HepG2 (cell line): ENCODE results near the gene BCL2. TPM values are rescaled to one million over a fixed set of nuclear protein-coding genes. Genes with fewer than 3 reads are reported as not detected.

Experiments
- ATAC-seq: fragments of 200-7000 bp; cut with Tn5 transposase; 3 replicates; pipeline ENCODE4 v1.9.1; 2020; ENCODE audit warnings: mild to moderate bottlenecking, moderate library complexity
- BruUV-seq: library from RNA; stranded (reverse); fragments of 400-500 nt; replicated peaks from 2 replicates; lab custom pipeline; 2021; lab: Mats Ljungman, UMichigan
- CTCF ChIA-PET: fragments of 300-600 bp; formaldehyde crosslinking; extraction: SDS; loops from one replicate; lab custom pipeline; 2021; ENCODE audit warnings: low total read pairs, inconsistent platforms, low intra/inter-chr PET ratio; lab: Yijun Ruan, JAX
- POLR2A ChIA-PET: fragments of 350-600 bp; sonication (Branson Sonifier 250); formaldehyde crosslinking; loops from one replicate; lab custom pipeline; 2020; ENCODE audit warnings: antibody characterized with exemption, inconsistent platforms; lab: Yijun Ruan, JAX
- DNase-seq: peaks from one replicate; pipeline ENCODE4 v3.0.0-alpha.2; 2015; ENCODE audit warnings: low spot score
- FAIRE-seq: peaks from 3 replicates; lab custom pipeline; 2011; peaks lifted over from hg19 to GRCh38; lab: Jason Lieb, UNC
- H2AFZ ChIP-seq: one replicate; pipeline ENCODE4 v1.6.1; 2011; ENCODE audit warnings: low read length, inconsistent platforms
- H3K27ac ChIP-seq: fragments of 300-600 bp; 3 replicates; pipeline ENCODE4 v1.8.0; 2011; ENCODE audit warnings: mixed run types, mild to moderate bottlenecking, mixed read lengths, low read length, inconsistent platforms; ENCODE audit not compliant: insufficient read depth; ENCODE audit errors: extremely low read length
- H3K27me3 ChIP-seq, 2 experiments: fragments of 200-600 bp in 1 of 2; 2 replicates in 1 of 2; 3 replicates in 1 of 2; pipeline versions ENCODE4 v1.6.0 to v1.8.0; 2011; ENCODE audit warnings: low read length in 2 of 2, mild to moderate bottlenecking in 2 of 2, moderate library complexity in 2 of 2, inconsistent platforms in 1 of 2; ENCODE audit not compliant: insufficient read depth in 2 of 2, control insufficient read depth in 1 of 2
- H3K36me3 ChIP-seq, 2 experiments: fragments of 200-600 bp in 1 of 2; replicated peaks in 1 of 2; 2 replicates in 1 of 2; 3 replicates in 1 of 2; pipeline versions ENCODE4 v1.5.1 to v1.8.0; 2011; ENCODE audit warnings: low read length in 2 of 2, inconsistent platforms in 1 of 2; ENCODE audit not compliant: insufficient read depth in 2 of 2, control insufficient read depth in 1 of 2
- H3K4me1 ChIP-seq: 2 replicates; pipeline ENCODE4 v1.5.1; 2012; ENCODE audit warnings: low read length, inconsistent platforms; ENCODE audit not compliant: insufficient read depth
- H3K4me2 ChIP-seq: 2 replicates; pipeline ENCODE4 v1.6.0; 2011; ENCODE audit warnings: low read depth, low read length, inconsistent platforms
- H3K4me3 ChIP-seq, 3 experiments: fragments of 200-600 bp in 1 of 3; sonication (generic), shearing (Covaris generic) in 1 of 3; replicated peaks in 1 of 3; 2 replicates each; pipeline ENCODE4 v1.5.1; 2011 to 2016; ENCODE audit warnings: low read length in 3 of 3, inconsistent platforms in 2 of 3, low read depth in 2 of 3, mild to moderate bottlenecking in 2 of 3, control low read depth in 1 of 3, mixed read lengths in 1 of 3; ENCODE audit not compliant: insufficient read depth in 1 of 3
- H3K79me2 ChIP-seq: one replicate; pipeline ENCODE4 v1.6.1; 2011; ENCODE audit warnings: low read length, inconsistent platforms; ENCODE audit not compliant: insufficient read depth
- H3K9ac ChIP-seq: 2 replicates; pipeline ENCODE4 v1.6.0; 2011; ENCODE audit warnings: mild to moderate bottlenecking, low read depth, low read length, inconsistent platforms; ENCODE audit not compliant: insufficient read depth
- H3K9me3 ChIP-seq: 2 replicates; pipeline ENCODE4 v1.5.1; 2012; ENCODE audit warnings: mild to moderate bottlenecking, low read length
- H4K20me1 ChIP-seq: 2 replicates; pipeline ENCODE4 v1.6.0; 2011; ENCODE audit warnings: inconsistent platforms, mild to moderate bottlenecking, low read length, moderate library complexity; ENCODE audit not compliant: insufficient read depth
- BCL6 ChIP-seq: IDR thresholded peaks from 2 replicates; pipeline ENCODE4 v1.6.1; 2016; ENCODE audit warnings: missing genetic modification reagents, missing compliant biosample characterization
- BRD4 ChIP-seq: sonication (generic); formaldehyde crosslinking; IDR thresholded peaks from 2 replicates; pipeline ENCODE4 v1.4.0; 2020; ENCODE audit warnings: missing genetic modification reagents
- IKZF4 ChIP-seq: sonication (generic); formaldehyde crosslinking; IDR thresholded peaks from 2 replicates; pipeline ENCODE4 v1.5.1; 2020; ENCODE audit warnings: borderline replicate concordance, mild to moderate bottlenecking, low read depth, missing genetic modification reagents; ENCODE audit errors: not compliant biosample characterization
- MATR3 ChIP-seq: sonication (generic); formaldehyde crosslinking; IDR thresholded peaks from 2 replicates; pipeline ENCODE4 v1.4.0; 2020; ENCODE audit warnings: missing genetic modification reagents
- POGZ ChIP-seq: sonication (generic); formaldehyde crosslinking; IDR thresholded peaks from 2 replicates; pipeline ENCODE4 v1.4.0; 2020; ENCODE audit warnings: mild to moderate bottlenecking, missing genetic modification reagents
- XRCC5 ChIP-seq: fragments of 200-400 bp; formaldehyde crosslinking; optimal IDR thresholded peaks from 2 replicates; pipeline ENCODE3; 2017; ENCODE audit warnings: mild to moderate bottlenecking, low read length
- ZNF569 ChIP-seq: sonication (generic); formaldehyde crosslinking; IDR thresholded peaks from 2 replicates; pipeline ENCODE4 v1.5.0; 2020; ENCODE audit warnings: mild to moderate bottlenecking, missing genetic modification reagents, moderate library complexity, borderline replicate concordance
- ZNF691 ChIP-seq: sonication (generic); formaldehyde crosslinking; IDR thresholded peaks from 2 replicates; pipeline ENCODE4 v1.4.0; 2020; ENCODE audit warnings: missing genetic modification reagents, low read depth, mild to moderate bottlenecking, borderline replicate concordance
- ZNF713 ChIP-seq: sonication (generic); formaldehyde crosslinking; IDR thresholded peaks from 2 replicates; pipeline ENCODE4 v1.4.0; 2020; ENCODE audit warnings: mild to moderate bottlenecking, missing genetic modification reagents
- WGBS: methylation state at CpG from one replicate; pipeline ENCODE4 v1.1.6; 2017; ENCODE audit warnings: low lambda C conversion rate; 5-methylcytosine and 5-hydroxymethylcytosine counted together
- in situ Hi-C: cut with HindIII; loops from 2 replicates; pipeline ENCODE4 v1.10.0; 2017; ENCODE audit warnings: low pct_unique_long_range_greater_than_20kb; ENCODE audit not compliant: extremely low pct_ligation_motif_present
- intact Hi-C: fragments of 100-400 bp; cut with micrococcal nuclease; formaldehyde crosslinking; loops from one replicate; pipeline ENCODE4 v1.10.0; 2022; ENCODE audit not compliant: unreplicated experiment
- polyA plus RNA-seq, 8 experiments: library from polyadenylated mRNA; depleted of rRNA in 3 of 8; stranded (reverse) in 7 of 8; unstranded in 1 of 8; fragments of >200 nt; fragmentation: Illumina TruSeq in 4 of 8; extraction: Trizol in 4 of 8; gene quantifications; 2 replicates each; pipeline versions ENCODE4 v1.2.1 to v1.2.3, GENCODE V29; 2011 to 2016; ENCODE audit warnings: low read depth in 4 of 8, missing spikeins in 1 of 8, mixed read lengths in 1 of 8; ENCODE audit not compliant: insufficient read depth in 1 of 8
- total RNA-seq, 5 experiments: library from RNA; depleted of rRNA; stranded (reverse); fragments of >200 nt; fragmentation: Illumina TruSeq; extraction: Trizol; gene quantifications; 2 replicates each; pipeline ENCODE4 v1.2.3, GENCODE V29; 2016; ENCODE audit warnings: low read depth in 1 of 5
- TF ChIP-seq, protein P1 (sequence below): sonication (generic); formaldehyde crosslinking; IDR thresholded peaks from 2 replicates; pipeline ENCODE4 v1.9.0; 2021; ENCODE audit warnings: mild to moderate bottlenecking, missing genetic modification reagents
- TF ChIP-seq, protein P2 (sequence below): sonication (generic); formaldehyde crosslinking; IDR thresholded peaks from 2 replicates; pipeline ENCODE4 v1.4.0; 2020; ENCODE audit warnings: missing genetic modification reagents
- TF ChIP-seq, protein P3 (sequence below): IDR thresholded peaks from 2 replicates; pipeline ENCODE4 v1.6.1; 2012; ENCODE audit warnings: low read length, improper control_type of control experiment

Gene BCL2
- total and polyA plus RNA-seq, 2 of the 13 experiments (the other 11 are each of a cell fraction or from before 2014, with no cell fraction given), result 0.07 to 0.53 TPM

DNA sequence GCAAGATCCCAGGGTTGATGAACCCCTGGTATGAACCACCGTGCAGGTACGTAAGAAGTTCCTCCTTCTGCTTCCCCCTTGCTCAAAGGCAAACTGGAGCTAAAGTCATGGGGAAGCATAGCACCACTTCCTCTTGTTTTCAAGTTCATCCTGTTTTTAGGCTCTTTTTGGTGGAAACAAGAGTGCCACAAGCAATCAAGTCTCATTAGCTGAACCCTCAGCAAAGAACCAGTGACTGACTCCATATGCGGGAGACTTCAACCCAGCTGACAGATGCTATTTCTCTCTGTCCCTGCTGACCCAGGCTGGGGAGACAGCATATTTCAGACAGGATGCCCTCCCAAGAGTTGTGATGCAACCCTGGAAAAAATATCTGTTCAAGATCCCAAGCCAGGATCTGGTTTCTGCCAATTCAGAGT is 47.7 kb downstream of the BCL2 start (continued):
- TF ChIP-seq, protein P1, sequence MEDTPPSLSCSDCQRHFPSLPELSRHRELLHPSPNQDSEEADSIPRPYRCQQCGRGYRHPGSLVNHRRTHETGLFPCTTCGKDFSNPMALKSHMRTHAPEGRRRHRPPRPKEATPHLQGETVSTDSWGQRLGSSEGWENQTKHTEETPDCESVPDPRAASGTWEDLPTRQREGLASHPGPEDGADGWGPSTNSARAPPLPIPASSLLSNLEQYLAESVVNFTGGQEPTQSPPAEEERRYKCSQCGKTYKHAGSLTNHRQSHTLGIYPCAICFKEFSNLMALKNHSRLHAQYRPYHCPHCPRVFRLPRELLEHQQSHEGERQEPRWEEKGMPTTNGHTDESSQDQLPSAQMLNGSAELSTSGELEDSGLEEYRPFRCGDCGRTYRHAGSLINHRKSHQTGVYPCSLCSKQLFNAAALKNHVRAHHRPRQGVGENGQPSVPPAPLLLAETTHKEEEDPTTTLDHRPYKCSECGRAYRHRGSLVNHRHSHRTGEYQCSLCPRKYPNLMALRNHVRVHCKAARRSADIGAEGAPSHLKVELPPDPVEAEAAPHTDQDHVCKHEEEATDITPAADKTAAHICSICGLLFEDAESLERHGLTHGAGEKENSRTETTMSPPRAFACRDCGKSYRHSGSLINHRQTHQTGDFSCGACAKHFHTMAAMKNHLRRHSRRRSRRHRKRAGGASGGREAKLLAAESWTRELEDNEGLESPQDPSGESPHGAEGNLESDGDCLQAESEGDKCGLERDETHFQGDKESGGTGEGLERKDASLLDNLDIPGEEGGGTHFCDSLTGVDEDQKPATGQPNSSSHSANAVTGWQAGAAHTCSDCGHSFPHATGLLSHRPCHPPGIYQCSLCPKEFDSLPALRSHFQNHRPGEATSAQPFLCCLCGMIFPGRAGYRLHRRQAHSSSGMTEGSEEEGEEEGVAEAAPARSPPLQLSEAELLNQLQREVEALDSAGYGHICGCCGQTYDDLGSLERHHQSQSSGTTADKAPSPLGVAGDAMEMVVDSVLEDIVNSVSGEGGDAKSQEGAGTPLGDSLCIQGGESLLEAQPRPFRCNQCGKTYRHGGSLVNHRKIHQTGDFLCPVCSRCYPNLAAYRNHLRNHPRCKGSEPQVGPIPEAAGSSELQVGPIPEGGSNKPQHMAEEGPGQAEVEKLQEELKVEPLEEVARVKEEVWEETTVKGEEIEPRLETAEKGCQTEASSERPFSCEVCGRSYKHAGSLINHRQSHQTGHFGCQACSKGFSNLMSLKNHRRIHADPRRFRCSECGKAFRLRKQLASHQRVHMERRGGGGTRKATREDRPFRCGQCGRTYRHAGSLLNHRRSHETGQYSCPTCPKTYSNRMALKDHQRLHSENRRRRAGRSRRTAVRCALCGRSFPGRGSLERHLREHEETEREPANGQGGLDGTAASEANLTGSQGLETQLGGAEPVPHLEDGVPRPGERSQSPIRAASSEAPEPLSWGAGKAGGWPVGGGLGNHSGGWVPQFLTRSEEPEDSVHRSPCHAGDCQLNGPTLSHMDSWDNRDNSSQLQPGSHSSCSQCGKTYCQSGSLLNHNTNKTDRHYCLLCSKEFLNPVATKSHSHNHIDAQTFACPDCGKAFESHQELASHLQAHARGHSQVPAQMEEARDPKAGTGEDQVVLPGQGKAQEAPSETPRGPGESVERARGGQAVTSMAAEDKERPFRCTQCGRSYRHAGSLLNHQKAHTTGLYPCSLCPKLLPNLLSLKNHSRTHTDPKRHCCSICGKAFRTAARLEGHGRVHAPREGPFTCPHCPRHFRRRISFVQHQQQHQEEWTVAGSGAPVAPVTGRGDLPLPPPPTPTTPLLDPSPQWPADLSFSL, result no peak
- no peak for TF ChIP-seq IKZF4
- TF ChIP-seq ZNF569 (CRISPR knock-in tag), result no peak
- TF ChIP-seq, protein P2, sequence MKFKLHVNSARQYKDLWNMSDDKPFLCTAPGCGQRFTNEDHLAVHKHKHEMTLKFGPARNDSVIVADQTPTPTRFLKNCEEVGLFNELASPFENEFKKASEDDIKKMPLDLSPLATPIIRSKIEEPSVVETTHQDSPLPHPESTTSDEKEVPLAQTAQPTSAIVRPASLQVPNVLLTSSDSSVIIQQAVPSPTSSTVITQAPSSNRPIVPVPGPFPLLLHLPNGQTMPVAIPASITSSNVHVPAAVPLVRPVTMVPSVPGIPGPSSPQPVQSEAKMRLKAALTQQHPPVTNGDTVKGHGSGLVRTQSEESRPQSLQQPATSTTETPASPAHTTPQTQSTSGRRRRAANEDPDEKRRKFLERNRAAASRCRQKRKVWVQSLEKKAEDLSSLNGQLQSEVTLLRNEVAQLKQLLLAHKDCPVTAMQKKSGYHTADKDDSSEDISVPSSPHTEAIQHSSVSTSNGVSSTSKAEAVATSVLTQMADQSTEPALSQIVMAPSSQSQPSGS (CRISPR knock-in tag), result no peak
- TF ChIP-seq MATR3, result no peak

DNA sequence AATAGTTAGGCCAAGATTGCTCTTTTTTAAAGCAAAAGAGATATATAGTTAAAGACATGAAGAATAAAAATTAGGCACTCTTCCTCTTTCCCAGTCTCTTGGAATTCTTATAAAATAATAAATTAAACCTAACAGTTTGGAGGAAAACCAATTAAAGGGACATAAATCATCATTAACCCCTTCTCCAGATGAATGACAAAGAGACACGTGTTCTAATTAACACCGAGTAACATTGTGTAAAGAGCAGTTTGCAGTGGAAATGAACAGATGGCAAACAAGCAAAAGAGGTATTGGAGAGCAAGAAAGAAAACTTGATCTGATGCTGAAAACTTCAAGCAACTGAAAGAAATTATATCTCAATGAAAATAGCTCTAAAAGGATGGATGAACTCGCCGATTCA is 48.4 kb downstream of the BCL2 start:
- ChIA-PET CTCF (no interaction called here), POLR2A (no interaction called here)
- H3K79me2 ChIP-seq, result no peaks in the 10 kb centered on the region
- no peak overlapping the region for H3K4me2 ChIP-seq
- in situ Hi-C loops, result no loop called here
- no peak overlapping the region for H3K4me3 ChIP-seq
- H3K9ac ChIP-seq, result no peak overlapping the region
- H3K36me3 ChIP-seq, result no peaks in the 10 kb centered on the region
- WGBS, result 9% methylated on average over 4 of the region's 4 CpGs
- BruUV-seq, result no TSS peak
- no peak overlapping the region for H3K27ac ChIP-seq
- ATAC-seq (no peak), DNase-seq (no peak), FAIRE-seq (no peak)
- H2AFZ ChIP-seq, result no peak overlapping the region
- H3K4me1 ChIP-seq, result no peaks in the 10 kb centered on the region
- H3K27me3 ChIP-seq, result peaks cover 1 to 8% of the 10 kb centered on the region in 2 experiments; a peak in 1 of 5 replicates
- H3K9me3 ChIP-seq, result no peaks in the 10 kb centered on the region
- no peak for TF ChIP-seq ZNF691 (CRISPR knock-in tag)
- no peak for TF ChIP-seq BRD4 (CRISPR knock-in tag)
- TF ChIP-seq ZNF713, result no peak
- TF ChIP-seq, protein P3, sequence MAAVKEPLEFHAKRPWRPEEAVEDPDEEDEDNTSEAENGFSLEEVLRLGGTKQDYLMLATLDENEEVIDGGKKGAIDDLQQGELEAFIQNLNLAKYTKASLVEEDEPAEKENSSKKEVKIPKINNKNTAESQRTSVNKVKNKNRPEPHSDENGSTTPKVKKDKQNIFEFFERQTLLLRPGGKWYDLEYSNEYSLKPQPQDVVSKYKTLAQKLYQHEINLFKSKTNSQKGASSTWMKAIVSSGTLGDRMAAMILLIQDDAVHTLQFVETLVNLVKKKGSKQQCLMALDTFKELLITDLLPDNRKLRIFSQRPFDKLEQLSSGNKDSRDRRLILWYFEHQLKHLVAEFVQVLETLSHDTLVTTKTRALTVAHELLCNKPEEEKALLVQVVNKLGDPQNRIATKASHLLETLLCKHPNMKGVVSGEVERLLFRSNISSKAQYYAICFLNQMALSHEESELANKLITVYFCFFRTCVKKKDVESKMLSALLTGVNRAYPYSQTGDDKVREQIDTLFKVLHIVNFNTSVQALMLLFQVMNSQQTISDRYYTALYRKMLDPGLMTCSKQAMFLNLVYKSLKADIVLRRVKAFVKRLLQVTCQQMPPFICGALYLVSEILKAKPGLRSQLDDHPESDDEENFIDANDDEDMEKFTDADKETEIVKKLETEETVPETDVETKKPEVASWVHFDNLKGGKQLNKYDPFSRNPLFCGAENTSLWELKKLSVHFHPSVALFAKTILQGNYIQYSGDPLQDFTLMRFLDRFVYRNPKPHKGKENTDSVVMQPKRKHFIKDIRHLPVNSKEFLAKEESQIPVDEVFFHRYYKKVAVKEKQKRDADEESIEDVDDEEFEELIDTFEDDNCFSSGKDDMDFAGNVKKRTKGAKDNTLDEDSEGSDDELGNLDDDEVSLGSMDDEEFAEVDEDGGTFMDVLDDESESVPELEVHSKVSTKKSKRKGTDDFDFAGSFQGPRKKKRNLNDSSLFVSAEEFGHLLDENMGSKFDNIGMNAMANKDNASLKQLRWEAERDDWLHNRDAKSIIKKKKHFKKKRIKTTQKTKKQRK, result no peak
- TF ChIP-seq XRCC5, result no peak
- no peak for TF ChIP-seq POGZ (CRISPR knock-in tag)
- no peak for TF ChIP-seq BCL6 (CRISPR knock-in tag)
- intact Hi-C loops, result no loop called here
- no peaks in the 10 kb centered on the region for H4K20me1 ChIP-seq
